Smooth muscle cell (in vitro differentiated cells): ENCODE results near the gene STIM1. TPM values are rescaled to one million over a fixed set of nuclear protein-coding genes. Genes with fewer than 3 reads are reported as not detected.

Experiments used
- DNase-seq: peaks from one replicate; lab custom pipeline; 2025; ENCODE audit not compliant: unreplicated experiment; lab: John Stamatoyannopoulos, UW
- H2AFZ ChIP-seq: fragments of 200-600 bp; sonication (generic); 2 replicates; pipeline ENCODE4 v1.6.0; 2016; ENCODE audit warnings: antibody characterized with exemption, low read depth, mild to moderate bottlenecking
- H3F3A ChIP-seq: fragments of 200-600 bp; sonication (generic); 2 replicates; pipeline ENCODE4 v1.6.0; 2017; ENCODE audit warnings: antibody characterized with exemption, low read depth
- H3K27ac ChIP-seq: fragments of 200-600 bp; sonication (generic); 2 replicates; pipeline ENCODE4 v1.5.1; 2016; ENCODE audit warnings: low read depth, mild to moderate bottlenecking
- H3K27me3 ChIP-seq: fragments of 200-600 bp; sonication (generic); 2 replicates; pipeline ENCODE4 v1.6.1; 2016; ENCODE audit warnings: low read depth, mild to moderate bottlenecking
- H3K36me3 ChIP-seq: fragments of 200-600 bp; sonication (generic); 2 replicates; pipeline ENCODE4 v1.5.1; 2016; ENCODE audit warnings: low read depth
- H3K4me1 ChIP-seq: fragments of 200-600 bp; sonication (generic); 2 replicates; pipeline ENCODE4 v1.5.1; 2016; ENCODE audit warnings: low read depth
- H3K4me2 ChIP-seq: fragments of 200-600 bp; sonication (generic); 2 replicates; pipeline ENCODE4 v1.6.0; 2016; ENCODE audit warnings: mild to moderate bottlenecking
- H3K4me3 ChIP-seq: fragments of 200-600 bp; sonication (generic); 2 replicates; pipeline ENCODE4 v1.5.1; 2016; ENCODE audit warnings: mild to moderate bottlenecking
- H3K79me2 ChIP-seq: fragments of 200-600 bp; sonication (generic); 2 replicates; pipeline ENCODE4 v1.6.0; 2016; ENCODE audit warnings: low read depth, mild to moderate bottlenecking
- H3K9ac ChIP-seq: fragments of 200-600 bp; sonication (generic); 2 replicates; pipeline ENCODE4 v1.6.0; 2016; ENCODE audit warnings: low read depth
- H3K9me3 ChIP-seq: fragments of 200-600 bp; sonication (generic); replicated peaks from 2 replicates; pipeline ENCODE4 v1.5.1; 2016; ENCODE audit warnings: low read depth
- H4K20me1 ChIP-seq: fragments of 200-600 bp; sonication (generic); 2 replicates; pipeline ENCODE4 v1.6.0; 2016; ENCODE audit warnings: low read depth
- WGBS: methylation state at CpG from one replicate; pipeline ENCODE4 v1.1.7; 2016; ENCODE audit warnings: low lambda C conversion rate; 5-methylcytosine and 5-hydroxymethylcytosine counted together
- polyA plus RNA-seq: library from polyadenylated mRNA; unstranded; fragments of >200 nt; fragmentation: Nextera tagmentation; extraction: Ambion mirVana; gene quantifications from 2 replicates; pipeline ENCODE4 v1.2.1, GENCODE V29; 2016
- total RNA-seq: library from RNA; depleted of rRNA; stranded (reverse); fragments of >200 nt; gene quantifications from 2 replicates; pipeline ENCODE4 v1.2.3, GENCODE V29; 2014
- TF ChIP-seq, protein P1 (sequence below): fragments of 200-600 bp; sonication (generic); IDR thresholded peaks from 2 replicates; pipeline ENCODE4 v1.5.1; 2017; ENCODE audit warnings: borderline replicate concordance, mild to moderate bottlenecking, antibody characterized with exemption; ENCODE audit not compliant: insufficient read depth, poor library complexity, severe bottlenecking

STIM1 gene
- total and polyA plus RNA-seq, 2 experiments from 2014 or later: 15.3 to 31.5 TPM

DNA sequence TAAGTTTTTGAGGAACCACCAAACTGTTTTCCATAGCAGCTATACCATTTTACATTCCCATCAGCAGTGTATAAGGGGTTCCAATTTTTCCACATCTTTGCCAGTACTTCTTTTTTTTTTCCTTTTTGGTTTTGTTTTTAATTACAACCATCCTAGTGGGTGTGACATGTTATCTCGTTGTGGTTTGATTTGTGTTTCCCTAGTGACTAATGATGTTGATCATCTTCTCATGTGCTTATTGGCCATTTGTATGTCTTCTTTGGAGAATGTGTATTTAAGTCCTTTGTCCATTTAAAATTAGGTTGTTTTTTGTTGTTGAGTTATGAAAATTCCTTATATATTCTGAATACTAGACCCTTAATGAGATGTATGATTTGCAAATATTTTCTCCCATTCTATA lies 59.3 kb downstream of the STIM1 start:
- Histone ChIP-seq H3K4me2 (no peak overlapping the region), H3K79me2 (peaks cover 31% of the 10 kb centered on the region), H3K27ac (no peak overlapping the region), H3K4me1 (no peaks in the 10 kb centered on the region), H3F3A (no peaks in the 10 kb centered on the region), H2AFZ (no peak overlapping the region), H3K4me3 (no peak overlapping the region), H3K27me3 (no peaks in the 10 kb centered on the region), H3K9ac (no peak overlapping the region), H4K20me1 (no peaks in the 10 kb centered on the region), H3K36me3 (no peaks in the 10 kb centered on the region), H3K9me3 (no peaks in the 10 kb centered on the region)
- TF ChIP-seq, protein P1, sequence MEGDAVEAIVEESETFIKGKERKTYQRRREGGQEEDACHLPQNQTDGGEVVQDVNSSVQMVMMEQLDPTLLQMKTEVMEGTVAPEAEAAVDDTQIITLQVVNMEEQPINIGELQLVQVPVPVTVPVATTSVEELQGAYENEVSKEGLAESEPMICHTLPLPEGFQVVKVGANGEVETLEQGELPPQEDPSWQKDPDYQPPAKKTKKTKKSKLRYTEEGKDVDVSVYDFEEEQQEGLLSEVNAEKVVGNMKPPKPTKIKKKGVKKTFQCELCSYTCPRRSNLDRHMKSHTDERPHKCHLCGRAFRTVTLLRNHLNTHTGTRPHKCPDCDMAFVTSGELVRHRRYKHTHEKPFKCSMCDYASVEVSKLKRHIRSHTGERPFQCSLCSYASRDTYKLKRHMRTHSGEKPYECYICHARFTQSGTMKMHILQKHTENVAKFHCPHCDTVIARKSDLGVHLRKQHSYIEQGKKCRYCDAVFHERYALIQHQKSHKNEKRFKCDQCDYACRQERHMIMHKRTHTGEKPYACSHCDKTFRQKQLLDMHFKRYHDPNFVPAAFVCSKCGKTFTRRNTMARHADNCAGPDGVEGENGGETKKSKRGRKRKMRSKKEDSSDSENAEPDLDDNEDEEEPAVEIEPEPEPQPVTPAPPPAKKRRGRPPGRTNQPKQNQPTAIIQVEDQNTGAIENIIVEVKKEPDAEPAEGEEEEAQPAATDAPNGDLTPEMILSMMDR: no peak
- DNase-seq: no peak
- 65% methylated on average over 1 of the region's 1 CpG for WGBS

DNA sequence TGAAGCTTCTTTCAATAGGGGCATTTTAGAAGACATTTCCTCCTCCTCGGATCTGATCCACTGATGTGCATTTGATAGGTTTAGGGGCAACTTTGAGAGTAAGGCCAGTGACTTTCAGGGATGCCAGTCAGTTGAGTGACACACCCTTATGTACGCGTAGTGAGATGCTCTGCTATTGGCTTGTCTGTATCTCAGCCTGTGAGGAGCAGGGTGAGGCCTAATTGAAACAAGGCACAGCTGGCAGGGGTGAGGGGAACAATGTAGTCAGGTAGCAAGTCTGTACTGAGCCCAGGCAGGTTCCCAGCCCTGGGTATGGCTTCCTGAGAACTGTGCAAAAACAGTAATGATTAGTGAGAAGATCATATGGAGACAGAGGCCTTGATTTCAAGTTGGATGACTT lies 61.5 kb downstream of the STIM1 start:
- WGBS: 98% methylated on average over 3 of the region's 3 CpGs
- TF ChIP-seq, protein P1: no peak
- DNase-seq: no peak
- Histone ChIP-seq H3K4me1 (no peaks in the 10 kb centered on the region), H3K9ac (no peak overlapping the region), H3K4me2 (no peak overlapping the region), H2AFZ (no peak overlapping the region), H3K4me3 (no peak overlapping the region), H3K36me3 (no peaks in the 10 kb centered on the region), H3K79me2 (peaks cover 31% of the 10 kb centered on the region), H3F3A (no peaks in the 10 kb centered on the region), H4K20me1 (no peaks in the 10 kb centered on the region), H3K9me3 (no peaks in the 10 kb centered on the region), H3K27ac (no peak overlapping the region), H3K27me3 (no peaks in the 10 kb centered on the region)

DNA sequence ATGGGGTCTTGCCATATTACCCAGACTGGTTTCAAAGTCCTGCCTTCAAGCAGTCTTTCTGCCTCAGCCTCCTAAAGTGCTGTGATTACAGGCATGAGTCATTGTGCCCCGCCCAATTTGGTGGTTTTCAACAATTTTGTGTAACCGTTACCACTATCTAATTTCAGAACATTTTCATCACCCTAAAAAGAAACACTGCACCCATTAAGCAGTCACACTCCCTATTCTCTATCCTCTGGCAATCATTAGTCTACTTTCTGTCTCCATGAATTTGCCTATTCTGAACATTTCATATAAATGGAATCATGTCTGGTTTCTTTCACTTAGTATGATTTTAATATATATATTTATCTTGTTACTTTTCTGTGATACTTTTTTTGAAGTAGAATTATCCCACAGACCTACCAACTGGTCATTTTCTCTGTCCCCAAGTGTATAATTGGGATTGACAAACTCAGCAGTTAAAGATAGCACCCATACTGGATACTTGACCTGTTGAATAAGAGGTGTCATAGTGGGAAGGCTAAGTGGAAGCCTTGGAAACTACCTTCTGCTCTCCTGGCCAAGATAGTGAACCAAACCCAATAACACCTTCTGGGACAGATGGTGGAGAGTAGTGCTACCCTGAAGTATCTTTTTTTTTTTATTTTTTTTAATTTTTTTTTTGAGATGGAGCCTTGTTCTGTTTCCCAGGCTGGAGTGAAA lies 64.8 kb downstream of the STIM1 start:
- H3K36me3 ChIP-seq: no peaks in the 10 kb centered on the region
- no peaks in the 10 kb centered on the region for H3K27me3 ChIP-seq
- 42% methylated on average over 2 of the region's 2 CpGs for WGBS
- H2AFZ ChIP-seq: no peak overlapping the region
- peaks cover 18% of the 10 kb centered on the region for H3K79me2 ChIP-seq
- TF ChIP-seq, protein P1: no peak
- no peaks in the 10 kb centered on the region for H3K9me3 ChIP-seq
- H3K27ac ChIP-seq: no peak overlapping the region
- H3K4me3 ChIP-seq: no peak overlapping the region
- DNase-seq: no peak
- H4K20me1 ChIP-seq: no peaks in the 10 kb centered on the region
- H3K4me1 ChIP-seq: no peaks in the 10 kb centered on the region
- H3K4me2 ChIP-seq: no peak overlapping the region
- no peaks in the 10 kb centered on the region for H3F3A ChIP-seq
- H3K9ac ChIP-seq: no peak overlapping the region

- no peak overlapping the region for H2AFZ ChIP-seq
- no peaks in the 10 kb centered on the region for H4K20me1 ChIP-seq
- no peaks in the 10 kb centered on the region for H3K4me1 ChIP-seq
- H3K9me3 ChIP-seq: no peaks in the 10 kb centered on the region
- 94% methylated on average over 1 of the region's 1 CpG for WGBS
- no peaks in the 10 kb centered on the region for H3K36me3 ChIP-seq
- H3K9ac ChIP-seq: no peak overlapping the region
- no peaks in the 10 kb centered on the region for H3K27me3 ChIP-seq
- TF ChIP-seq, protein P1: no peak
- peaks cover 10% of the 10 kb centered on the region for H3K79me2 ChIP-seq
- no peak overlapping the region for H3K4me3 ChIP-seq
- DNase-seq: no peak
- no peak overlapping the region for H3K27ac ChIP-seq
- no peaks in the 10 kb centered on the region for H3F3A ChIP-seq
- H3K4me2 ChIP-seq: no peak overlapping the region
Observed at GRCh38 chr11:3922056-3922455, 66.6 kb downstream of the STIM1 start.
